Uterus (tissue), 4 donors: Measurements from ENCODE around the gene OSCP1. TPM values are rescaled to one million over a fixed set of nuclear protein-coding genes. Genes with fewer than 3 reads are reported as not detected.

Source experiments
- DNase-seq, 2 donors: peaks; one replicate each; pipeline ENCODE4 v3.0.0-alpha.2; 2019 to 2020
- H3K27ac ChIP-seq, 2 donors: fragments of 200-600 bp; sonication (generic); 1 replicate in 1 of 2; 2 replicates in 1 of 2; pipeline ENCODE4 v1.5.1; 2016 to 2018
- H3K27me3 ChIP-seq, 2 donors: fragments of 200-600 bp; sonication (generic); one replicate each; pipeline ENCODE4 v1.5.1; 2018 to 2019; ENCODE audit warnings: control low read depth in 1 of 2
- H3K36me3 ChIP-seq, 2 donors: fragments of 200-600 bp; sonication (generic); one replicate each; pipeline ENCODE4 v1.5.1; 2019; ENCODE audit warnings: control low read depth in 1 of 2
- H3K4me1 ChIP-seq, 2 donors: fragments of 200-600 bp; sonication (generic); one replicate each; pipeline ENCODE4 v1.5.1; 2018 to 2019; ENCODE audit warnings: control low read depth in 1 of 2
- H3K4me3 ChIP-seq, 2 donors: fragments of 200-600 bp; sonication (generic); 1 replicate in 1 of 2; 2 replicates in 1 of 2; pipeline ENCODE4 v1.5.1; 2018 to 2019; ENCODE audit warnings: mild to moderate bottlenecking in 1 of 2
- H3K9me3 ChIP-seq, 2 donors: fragments of 200-600 bp; sonication (generic); one replicate each; pipeline ENCODE4 v1.5.1; 2019; ENCODE audit warnings: control low read depth in 1 of 2
- POLR2A ChIP-seq, 2 donors: fragments of 450-650 bp; IDR thresholded peaks; one replicate each; pipeline ENCODE4 v1.6.1; 2016; ENCODE audit warnings: antibody characterized with exemption in 2 of 2, mild to moderate bottlenecking in 1 of 2, moderate library complexity in 1 of 2
- intact Hi-C: fragments of 100-400 bp; cut with DNase I; formaldehyde crosslinking; loops from one replicate; pipeline ENCODE4 v1.15.1; 2023; ENCODE audit warnings: low total_unique reads
- total RNA-seq, 4 donors: library from RNA; depleted of rRNA in 3 of 4; stranded (reverse); fragments of >200 nt in 3 of 4; gene quantifications; one replicate each; pipeline versions ENCODE4 v1.1.0 to v1.2.4, GENCODE V29; 2014 to 2023
- TF ChIP-seq, protein P1 (sequence below), 4 experiments: fragments of 200-600 bp in 2 of 4; fragments of 450-650 bp in 2 of 4; sonication (generic) in 2 of 4; IDR thresholded peaks; one replicate each; pipeline ENCODE4 v1.5.1; 2016 to 2019; ENCODE audit warnings: antibody characterized with exemption in 4 of 4, mild to moderate bottlenecking in 2 of 4, moderate library complexity in 1 of 4
- donor health status: DM: yes; HTN: yes; CAD: no.

OSCP1 gene
- total RNA-seq, 4 donors from 2014 or later, result 2.4 to 22.4 (median 12.0) TPM

DNA sequence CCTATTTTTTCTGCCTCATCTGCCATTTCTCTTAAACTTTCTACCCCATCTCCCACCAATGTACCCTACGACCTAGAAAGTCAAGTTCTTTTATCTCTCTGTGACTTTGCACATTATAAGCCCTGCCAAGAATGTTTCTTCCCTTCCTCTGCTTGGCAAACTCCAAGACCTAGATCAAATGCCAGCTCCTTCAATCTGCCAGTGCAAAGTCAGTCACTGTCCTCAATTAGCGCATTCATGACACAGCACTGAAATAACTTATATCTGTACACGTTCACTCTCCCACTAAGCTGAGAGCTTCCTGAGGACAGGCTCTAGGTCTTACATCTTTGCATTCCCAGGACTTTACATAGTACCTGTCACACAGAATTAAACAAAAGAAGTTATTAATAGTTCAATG lies 31.1 kb downstream of the OSCP1 start:
- no peak overlapping the region for H3K4me3 ChIP-seq
- TF ChIP-seq, protein P1, sequence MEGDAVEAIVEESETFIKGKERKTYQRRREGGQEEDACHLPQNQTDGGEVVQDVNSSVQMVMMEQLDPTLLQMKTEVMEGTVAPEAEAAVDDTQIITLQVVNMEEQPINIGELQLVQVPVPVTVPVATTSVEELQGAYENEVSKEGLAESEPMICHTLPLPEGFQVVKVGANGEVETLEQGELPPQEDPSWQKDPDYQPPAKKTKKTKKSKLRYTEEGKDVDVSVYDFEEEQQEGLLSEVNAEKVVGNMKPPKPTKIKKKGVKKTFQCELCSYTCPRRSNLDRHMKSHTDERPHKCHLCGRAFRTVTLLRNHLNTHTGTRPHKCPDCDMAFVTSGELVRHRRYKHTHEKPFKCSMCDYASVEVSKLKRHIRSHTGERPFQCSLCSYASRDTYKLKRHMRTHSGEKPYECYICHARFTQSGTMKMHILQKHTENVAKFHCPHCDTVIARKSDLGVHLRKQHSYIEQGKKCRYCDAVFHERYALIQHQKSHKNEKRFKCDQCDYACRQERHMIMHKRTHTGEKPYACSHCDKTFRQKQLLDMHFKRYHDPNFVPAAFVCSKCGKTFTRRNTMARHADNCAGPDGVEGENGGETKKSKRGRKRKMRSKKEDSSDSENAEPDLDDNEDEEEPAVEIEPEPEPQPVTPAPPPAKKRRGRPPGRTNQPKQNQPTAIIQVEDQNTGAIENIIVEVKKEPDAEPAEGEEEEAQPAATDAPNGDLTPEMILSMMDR (IDR thresholded peaks at IDR 0.05), result no peak
- TF ChIP-seq POLR2A (IDR thresholded peaks at IDR 0.05), result no peak
- no peaks in the 10 kb centered on the region for H3K27me3 ChIP-seq
- no peak overlapping the region for H3K27ac ChIP-seq
- no peaks in the 10 kb centered on the region for H3K9me3 ChIP-seq
- H3K4me1 ChIP-seq, result no peaks in the 10 kb centered on the region
- no peak for DNase-seq
- intact Hi-C loops, result no loop called here
- no peaks in the 10 kb centered on the region for H3K36me3 ChIP-seq

DNA sequence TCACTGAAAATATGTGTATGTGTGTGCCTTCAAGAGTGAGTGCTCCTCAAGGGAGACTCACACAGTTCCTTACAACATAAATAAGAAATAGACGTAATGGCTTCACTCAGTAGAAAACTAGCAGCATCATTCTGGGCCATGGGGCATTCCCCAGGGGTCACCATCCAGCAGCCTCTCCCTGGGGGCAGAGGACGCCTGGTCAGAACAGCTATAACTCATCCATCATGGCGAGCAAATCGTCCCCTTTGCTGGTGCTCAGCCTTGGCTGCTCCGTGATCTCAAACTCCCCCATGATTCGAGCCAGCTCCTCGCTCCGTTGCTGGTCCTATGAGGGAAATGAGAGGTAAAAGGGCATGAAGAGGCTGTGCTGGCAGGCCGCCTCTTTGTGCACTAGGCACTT lies 32.3 kb downstream of the OSCP1 start:
- H3K27me3 ChIP-seq, result no peaks in the 10 kb centered on the region
- no peak for TF ChIP-seq POLR2A (IDR thresholded peaks at IDR 0.05)
- TF ChIP-seq, protein P1 (IDR thresholded peaks at IDR 0.05), result no peak
- H3K36me3 ChIP-seq, result no peaks in the 10 kb centered on the region
- H3K9me3 ChIP-seq, result no peaks in the 10 kb centered on the region
- H3K4me3 ChIP-seq, result no peak overlapping the region
- no peak overlapping the region for H3K27ac ChIP-seq
- intact Hi-C loops, result no loop called here
- no peaks in the 10 kb centered on the region for H3K4me1 ChIP-seq
- DNase-seq, result no peak

DNA sequence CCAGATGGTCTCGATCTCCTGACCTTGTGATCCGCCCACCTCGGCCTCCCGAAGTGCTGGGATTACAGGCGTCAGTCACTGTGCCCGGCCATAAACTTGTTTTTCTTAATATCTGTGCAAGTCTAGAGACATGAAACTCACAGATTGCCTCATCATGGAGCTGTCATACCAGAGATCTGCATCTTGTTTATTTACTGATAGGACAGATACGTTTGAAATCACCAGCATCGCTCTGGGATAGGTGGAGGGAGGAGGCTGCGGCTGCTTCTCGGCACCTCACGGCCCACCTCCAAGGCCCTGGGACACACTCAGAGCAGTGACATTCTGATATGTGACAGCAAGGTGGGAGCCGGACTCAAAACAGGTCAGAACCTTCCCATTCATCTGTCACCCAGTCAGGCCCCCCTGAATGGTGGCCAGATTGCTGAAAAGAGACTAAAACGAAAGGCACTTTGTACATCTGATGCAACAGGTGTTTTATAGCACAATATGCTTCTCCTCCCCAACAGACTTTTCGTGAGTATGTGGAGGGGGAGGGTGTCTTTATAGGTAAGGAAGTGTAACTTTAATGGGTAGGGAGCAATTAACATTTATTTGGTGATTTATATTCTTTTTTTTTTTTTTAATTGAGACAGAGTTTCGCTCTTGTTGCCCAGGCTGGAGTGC lies 34.5 kb downstream of the OSCP1 start:
- Histone ChIP-seq H3K36me3 (no peaks in the 10 kb centered on the region), H3K9me3 (no peaks in the 10 kb centered on the region), H3K27ac (no peak overlapping the region), H3K4me3 (no peak overlapping the region), H3K27me3 (no peaks in the 10 kb centered on the region), H3K4me1 (no peaks in the 10 kb centered on the region)
- DNase-seq, result no peak
- TF ChIP-seq, protein P1 (IDR thresholded peaks at IDR 0.05), result no peak
- no peak for TF ChIP-seq POLR2A (IDR thresholded peaks at IDR 0.05)
- intact Hi-C loops, result no loop called here

DNA sequence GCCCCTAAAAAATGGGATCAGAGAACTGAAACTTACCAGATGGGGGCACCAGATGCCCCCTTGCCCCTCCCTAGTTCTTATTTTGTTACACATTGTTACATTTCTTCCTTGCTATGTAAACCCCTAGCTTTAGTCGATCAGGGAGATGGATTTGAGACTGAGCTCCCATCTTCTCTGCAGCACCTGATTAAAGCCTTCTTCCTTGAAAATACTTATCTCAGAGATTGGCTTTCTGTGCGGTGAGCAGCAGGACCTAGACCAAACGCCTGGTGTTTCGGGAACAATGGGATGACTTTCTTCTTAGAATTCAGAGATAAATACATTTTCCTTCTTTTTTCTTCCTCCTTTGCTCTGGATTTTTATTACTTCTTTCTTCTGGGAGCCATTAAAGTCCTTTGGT lies 35.9 kb downstream of the OSCP1 start:
- Histone ChIP-seq H3K36me3 (no peaks in the 10 kb centered on the region), H3K9me3 (no peaks in the 10 kb centered on the region), H3K27ac (no peak overlapping the region), H3K4me1 (no peaks in the 10 kb centered on the region), H3K27me3 (no peaks in the 10 kb centered on the region), H3K4me3 (no peak overlapping the region)
- DNase-seq, result no peak
- intact Hi-C loops, result no loop called here
- TF ChIP-seq, protein P1 (IDR thresholded peaks at IDR 0.05), result no peak
- no peak for TF ChIP-seq POLR2A (IDR thresholded peaks at IDR 0.05)

DNA sequence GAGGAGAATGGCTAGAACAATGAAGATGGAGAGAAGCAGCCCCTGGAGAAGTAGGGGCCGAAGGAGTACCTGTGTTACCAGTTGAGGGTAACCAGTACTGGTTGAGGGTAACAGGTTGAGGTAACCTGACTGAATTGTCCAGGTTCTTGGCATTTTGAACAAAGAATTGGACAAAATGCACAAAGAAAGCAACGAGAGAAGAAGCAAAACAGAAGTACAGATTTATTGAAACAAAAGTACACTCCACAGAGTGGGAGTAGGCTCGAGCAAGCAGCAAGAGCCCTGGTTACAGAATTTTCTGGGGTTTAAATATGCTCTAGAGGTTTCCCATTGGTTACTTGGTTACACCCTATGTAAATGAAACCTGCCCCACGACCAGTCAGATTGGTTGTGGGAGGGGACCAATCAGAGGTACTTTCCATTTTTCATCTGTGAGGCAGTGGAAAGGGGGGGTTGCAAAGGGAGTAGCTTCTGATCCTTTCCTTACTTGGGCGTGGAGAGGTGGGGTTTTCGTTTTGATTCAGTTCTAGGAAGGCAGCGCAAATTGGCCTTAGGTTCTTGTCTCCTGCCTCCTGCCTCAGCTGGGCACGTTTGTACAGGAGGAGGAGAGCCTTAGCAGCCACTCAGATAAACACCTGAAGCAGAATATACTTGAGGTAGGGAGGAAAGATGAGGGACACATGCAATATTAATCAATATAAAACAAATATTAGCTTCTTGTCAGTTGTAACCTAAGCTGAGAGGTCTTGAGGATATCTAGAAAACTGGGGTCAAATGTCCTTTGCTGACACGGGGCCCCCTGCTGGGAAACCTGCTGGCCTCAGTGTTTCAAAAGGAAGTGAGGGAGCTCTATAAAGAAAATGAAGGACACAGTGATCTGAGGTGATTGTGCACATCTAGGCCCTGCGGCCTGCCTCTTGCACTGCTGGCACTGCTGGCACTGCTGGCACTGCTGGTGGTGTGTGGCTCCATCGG lies 38.3 kb downstream of the OSCP1 start:
- intact Hi-C loops, result no loop called here
- Histone ChIP-seq H3K27ac (no peak overlapping the region), H3K36me3 (no peaks in the 10 kb centered on the region), H3K9me3 (no peaks in the 10 kb centered on the region), H3K4me1 (no peaks in the 10 kb centered on the region), H3K27me3 (no peaks in the 10 kb centered on the region), H3K4me3 (no peak overlapping the region)
- TF ChIP-seq, protein P1 (IDR thresholded peaks at IDR 0.05), result no peak
- DNase-seq, result no peak
